ENCODE data around the gene MTUS2.

Gene MTUS2

GRCh38 chr13:29024783-29025182, 204.6 kb downstream of the MTUS2 start:
- Histone ChIP-seq H3K27me3 (ENCODE audit: insufficient read depth, low read length) (no peaks in the 10 kb centered on the region), H3K4me1 (ENCODE audit: insufficient read depth, low read length) (no peaks in the 10 kb centered on the region), H3K27ac (ENCODE audit: low read depth, low read length) (no peak overlapping the region), H3K36me3 (ENCODE audit: insufficient read depth, low read length) (no peaks in the 10 kb centered on the region), H3K9ac (ENCODE audit: low read depth, low read length) (no peak overlapping the region), H3K4me3 (ENCODE audit: low read length) (no peak overlapping the region), H3K9me3 (ENCODE audit: insufficient read depth, low read depth, low read length) (peaks cover 50% of the 10 kb centered on the region; the same call in 1 of the 2 replicates)
- WGBS, result 88% methylated on average over 8 of the region's 8 CpGs

DNA sequence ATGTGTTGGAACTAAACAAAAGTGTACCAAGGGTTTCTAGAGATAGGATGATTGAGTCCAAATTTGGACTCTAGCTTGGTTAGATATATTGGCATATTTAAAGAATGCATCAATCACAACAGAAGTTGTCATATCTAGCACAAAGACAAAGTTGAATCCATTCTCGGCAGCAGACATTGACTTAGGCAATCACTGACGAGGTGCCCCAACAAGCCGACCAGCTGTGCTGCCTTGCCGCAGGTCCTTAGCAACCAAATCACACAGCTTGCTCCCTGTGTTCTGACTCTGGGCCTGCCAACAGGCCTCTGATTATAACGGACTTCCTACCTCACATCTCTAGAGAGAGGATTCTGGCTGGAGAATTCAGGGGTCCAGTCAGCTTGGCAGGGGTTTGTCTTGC, 208.7 kb downstream of the MTUS2 start:
- Histone ChIP-seq H3K27ac (ENCODE audit: low read depth, low read length) (no peak overlapping the region), H3K4me1 (ENCODE audit: insufficient read depth, low read length) (no peaks in the 10 kb centered on the region), H3K27me3 (ENCODE audit: insufficient read depth, low read length) (no peaks in the 10 kb centered on the region), H3K9ac (ENCODE audit: low read depth, low read length) (no peak overlapping the region), H3K9me3 (ENCODE audit: insufficient read depth, low read depth, low read length) (peaks cover 49% of the 10 kb centered on the region), H3K4me3 (ENCODE audit: low read length) (no peak overlapping the region), H3K36me3 (ENCODE audit: insufficient read depth, low read length) (no peaks in the 10 kb centered on the region)
- WGBS, result 90% methylated on average over 5 of the region's 5 CpGs

- Histone ChIP-seq H3K27me3 (ENCODE audit: insufficient read depth, low read length) (no peaks in the 10 kb centered on the region), H3K4me3 (ENCODE audit: low read length) (no peak overlapping the region), H3K4me1 (ENCODE audit: insufficient read depth, low read length) (no peaks in the 10 kb centered on the region), H3K27ac (ENCODE audit: low read depth, low read length) (no peak overlapping the region), H3K9ac (ENCODE audit: low read depth, low read length) (no peak overlapping the region), H3K9me3 (ENCODE audit: insufficient read depth, low read depth, low read length) (peaks cover 28% of the 10 kb centered on the region; the same call in 1 of the 2 replicates), H3K36me3 (ENCODE audit: insufficient read depth, low read length) (no peaks in the 10 kb centered on the region)
- WGBS, result 88% methylated on average over 11 of the region's 11 CpGs
Observed at GRCh38 chr13:29038700-29039099, 218.6 kb downstream of the MTUS2 start.

- Histone ChIP-seq H3K9me3 (ENCODE audit: insufficient read depth, low read depth, low read length) (peaks cover 26% of the 10 kb centered on the region), H3K27me3 (ENCODE audit: insufficient read depth, low read length) (no peaks in the 10 kb centered on the region), H3K36me3 (ENCODE audit: insufficient read depth, low read length) (no peaks in the 10 kb centered on the region), H3K27ac (ENCODE audit: low read depth, low read length) (no peak overlapping the region), H3K4me3 (ENCODE audit: low read length) (no peak overlapping the region), H3K4me1 (ENCODE audit: insufficient read depth, low read length) (no peaks in the 10 kb centered on the region), H3K9ac (ENCODE audit: low read depth, low read length) (no peak overlapping the region)
- 82% methylated on average over 18 of the region's 18 CpGs for WGBS
Observed at GRCh38 chr13:29039212-29039611, 219.1 kb downstream of the MTUS2 start.

DNA sequence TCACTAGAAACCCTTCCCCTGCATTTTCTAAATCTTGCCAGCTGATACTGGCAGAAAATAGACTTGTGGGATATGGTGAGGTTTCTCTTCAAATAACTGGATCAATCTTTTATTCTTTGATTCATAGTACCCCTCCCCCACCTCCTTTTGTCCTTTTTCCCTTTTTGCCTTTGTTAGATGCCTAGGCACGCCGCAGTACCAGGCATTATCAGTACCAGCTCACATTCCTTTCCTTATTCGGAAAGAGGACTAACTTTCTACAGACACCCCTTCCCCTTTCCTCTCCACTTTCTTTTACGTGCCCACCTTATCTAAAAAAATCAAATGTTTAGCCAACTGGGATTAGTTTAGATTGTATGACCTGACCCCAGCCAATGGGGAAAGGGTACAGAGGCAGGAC, 226.4 kb downstream of the MTUS2 start:
- Histone ChIP-seq H3K4me1 (ENCODE audit: insufficient read depth, low read length) (no peaks in the 10 kb centered on the region), H3K27ac (ENCODE audit: low read depth, low read length) (no peak overlapping the region), H3K27me3 (ENCODE audit: insufficient read depth, low read length) (no peaks in the 10 kb centered on the region), H3K4me3 (ENCODE audit: low read length) (no peak overlapping the region), H3K9me3 (ENCODE audit: insufficient read depth, low read depth, low read length) (peaks cover 54% of the 10 kb centered on the region), H3K36me3 (ENCODE audit: insufficient read depth, low read length) (no peaks in the 10 kb centered on the region), H3K9ac (ENCODE audit: low read depth, low read length) (peak overlapping the region; percentile 12; the same call in 1 of the 2 replicates)
- WGBS, result 47% methylated on average over 3 of the region's 4 CpGs

DNA sequence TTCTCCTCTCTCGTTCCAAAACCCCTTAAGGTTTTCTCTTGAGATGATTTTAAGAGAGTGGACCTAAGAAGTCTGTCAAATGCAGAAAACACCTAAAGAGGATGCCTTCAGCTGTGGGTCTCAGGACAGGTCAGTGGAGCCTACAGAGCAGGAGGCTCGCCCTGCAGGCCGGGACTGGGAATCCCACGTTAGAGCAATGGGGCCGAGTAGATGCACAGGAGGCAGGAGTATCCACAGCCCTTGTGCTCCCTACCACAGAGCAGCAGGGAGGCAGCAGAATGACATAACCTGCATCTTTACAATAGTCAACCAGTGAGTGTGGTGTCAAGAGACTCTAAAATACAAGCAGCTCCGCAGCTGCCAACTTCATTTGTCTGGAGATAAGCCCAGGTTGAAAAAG, 229.4 kb downstream of the MTUS2 start:
- Histone ChIP-seq H3K36me3 (ENCODE audit: insufficient read depth, low read length) (no peaks in the 10 kb centered on the region), H3K27me3 (ENCODE audit: insufficient read depth, low read length) (no peaks in the 10 kb centered on the region), H3K4me1 (ENCODE audit: insufficient read depth, low read length) (no peaks in the 10 kb centered on the region), H3K9ac (ENCODE audit: low read depth, low read length) (no peak overlapping the region), H3K9me3 (ENCODE audit: insufficient read depth, low read depth, low read length) (peaks cover 49% of the 10 kb centered on the region), H3K27ac (ENCODE audit: low read depth, low read length) (no peak overlapping the region), H3K4me3 (ENCODE audit: low read length) (no peak overlapping the region)
- WGBS, result 75% methylated on average over 6 of the region's 6 CpGs

DNA sequence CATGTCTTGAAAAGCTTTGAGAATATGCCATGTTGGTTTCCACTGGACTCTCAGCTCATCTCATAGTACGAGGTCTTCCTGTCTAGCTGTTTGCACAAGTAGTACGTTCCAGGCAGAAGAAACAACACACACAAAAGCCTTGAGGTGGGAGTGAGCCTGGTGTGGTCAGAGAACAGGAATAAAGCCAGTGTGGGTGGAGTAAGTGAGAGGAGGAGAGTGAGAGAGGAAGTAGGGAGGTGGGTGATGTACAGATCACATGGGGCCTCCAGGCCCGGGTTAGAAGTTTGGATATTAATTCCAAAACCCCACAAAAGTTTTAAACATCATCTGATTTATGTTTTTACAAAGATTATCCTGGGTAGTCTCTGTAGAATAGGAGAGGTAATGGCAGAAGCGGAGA, 230.6 kb downstream of the MTUS2 start:
- Histone ChIP-seq H3K4me1 (ENCODE audit: insufficient read depth, low read length) (no peaks in the 10 kb centered on the region), H3K4me3 (ENCODE audit: low read length) (no peak overlapping the region), H3K27me3 (ENCODE audit: insufficient read depth, low read length) (no peaks in the 10 kb centered on the region), H3K36me3 (ENCODE audit: insufficient read depth, low read length) (no peaks in the 10 kb centered on the region), H3K9ac (ENCODE audit: low read depth, low read length) (no peak overlapping the region), H3K27ac (ENCODE audit: low read depth, low read length) (no peak overlapping the region), H3K9me3 (ENCODE audit: insufficient read depth, low read depth, low read length) (peaks cover 51% of the 10 kb centered on the region)
- WGBS, result 49% methylated on average over 3 of the region's 4 CpGs

DNA sequence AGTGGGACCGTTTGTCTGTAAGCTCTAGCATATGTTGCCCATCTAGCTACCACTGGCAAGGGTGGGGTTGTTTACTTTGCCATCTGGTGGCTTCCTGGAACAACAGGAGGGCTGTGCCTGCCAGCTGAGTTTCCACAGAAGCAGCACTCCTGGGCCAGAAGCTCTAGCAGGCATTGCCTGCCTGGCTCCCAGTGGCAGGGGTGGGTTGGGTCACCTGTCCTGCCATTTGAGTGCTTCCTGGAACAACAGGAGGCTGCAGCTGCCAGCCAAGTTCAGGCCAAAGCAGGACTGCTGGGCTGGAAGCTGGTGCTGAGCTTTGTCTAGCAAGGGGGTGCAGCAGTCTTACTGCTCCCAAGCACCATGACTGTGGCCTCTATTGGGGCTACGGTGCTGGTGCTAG, 239.7 kb downstream of the MTUS2 start:
- Histone ChIP-seq H3K36me3 (ENCODE audit: insufficient read depth, low read length) (no peaks in the 10 kb centered on the region), H3K4me3 (ENCODE audit: low read length) (no peak overlapping the region), H3K9me3 (ENCODE audit: insufficient read depth, low read depth, low read length) (peaks cover 60% of the 10 kb centered on the region), H3K27me3 (ENCODE audit: insufficient read depth, low read length) (no peaks in the 10 kb centered on the region), H3K27ac (ENCODE audit: low read depth, low read length) (no peak overlapping the region), H3K4me1 (ENCODE audit: insufficient read depth, low read length) (no peaks in the 10 kb centered on the region), H3K9ac (ENCODE audit: low read depth, low read length) (no peak overlapping the region)
- WGBS, result 73% methylated on average over 2 of the region's 2 CpGs

- Histone ChIP-seq H3K27ac (ENCODE audit: low read depth, low read length) (no peak overlapping the region), H3K9me3 (ENCODE audit: insufficient read depth, low read depth, low read length) (peaks cover 55% of the 10 kb centered on the region), H3K4me1 (ENCODE audit: insufficient read depth, low read length) (peaks cover 5% of the 10 kb centered on the region; the same call in 1 of the 2 replicates), H3K27me3 (ENCODE audit: insufficient read depth, low read length) (no peaks in the 10 kb centered on the region), H3K36me3 (ENCODE audit: insufficient read depth, low read length) (no peaks in the 10 kb centered on the region), H3K9ac (ENCODE audit: low read depth, low read length) (no peak overlapping the region), H3K4me3 (ENCODE audit: low read length) (no peak overlapping the region)
- WGBS, result 81% methylated on average over 3 of the region's 3 CpGs
Observed at GRCh38 chr13:29065142-29065541, 245.0 kb downstream of the MTUS2 start.

DNA sequence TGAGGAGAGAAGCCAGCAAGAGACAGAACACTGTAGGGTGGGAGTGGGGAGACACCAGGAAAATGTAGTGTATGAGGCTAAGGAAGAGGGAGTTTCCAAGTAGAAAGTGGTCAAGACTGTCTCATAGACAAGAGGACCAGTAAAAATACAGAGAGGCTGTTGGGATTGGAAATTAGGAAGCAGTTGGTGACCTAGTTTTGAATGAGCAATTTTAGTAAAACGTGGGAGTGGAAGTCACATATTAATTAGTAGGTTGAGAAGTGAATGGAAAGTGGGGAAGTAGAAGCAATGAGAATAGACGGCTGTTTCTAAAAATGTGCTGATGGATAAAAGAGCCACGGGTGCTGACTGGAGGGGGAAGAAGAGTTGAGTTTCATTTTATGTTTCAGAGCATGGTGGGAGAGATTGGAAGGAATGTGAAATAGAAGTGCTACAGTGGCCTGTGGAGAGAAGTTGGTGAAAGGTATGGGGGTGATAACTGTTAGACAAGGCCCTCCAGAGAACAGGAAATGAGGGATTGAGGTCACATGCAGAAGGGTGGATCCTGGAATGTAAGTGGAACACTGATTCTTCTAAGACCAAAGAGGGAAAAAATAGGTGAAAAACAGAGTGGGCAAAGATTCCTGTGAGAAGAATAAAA, 247.3 kb downstream of the MTUS2 start:
- 53% methylated on average over 3 of the region's 3 CpGs for WGBS

GRCh38 chr13:29073755-29074154, 253.6 kb downstream of the MTUS2 start:
- H3K9ac ChIP-seq (ENCODE audit: low read depth, low read length), result no peak overlapping the region
- H3K4me3 ChIP-seq (ENCODE audit: low read length), result no peak overlapping the region
- H3K9me3 ChIP-seq (ENCODE audit: insufficient read depth, low read depth, low read length), result peaks cover 63% of the 10 kb centered on the region

More for the DNA sequence above, 247.3 kb downstream of the MTUS2 start:
- H3K4me1 ChIP-seq (ENCODE audit: insufficient read depth, low read length), result peaks cover 5% of the 10 kb centered on the region; the same call in 1 of the 2 replicates
- peaks cover 58% of the 10 kb centered on the region for H3K9me3 ChIP-seq (ENCODE audit: insufficient read depth, low read depth, low read length)
- no peaks in the 10 kb centered on the region for H3K36me3 ChIP-seq (ENCODE audit: insufficient read depth, low read length)
- H3K27me3 ChIP-seq (ENCODE audit: insufficient read depth, low read length), result no peaks in the 10 kb centered on the region
- no peak overlapping the region for H3K27ac ChIP-seq (ENCODE audit: low read depth, low read length)
- H3K4me3 ChIP-seq (ENCODE audit: low read length), result no peak overlapping the region
- H3K9ac ChIP-seq (ENCODE audit: low read depth, low read length), result no peak overlapping the region

More at GRCh38 chr13:29073755-29074154, 253.6 kb downstream of the MTUS2 start:
- H3K27ac ChIP-seq (ENCODE audit: low read depth, low read length), result no peak overlapping the region; the same call in 1 of the 2 replicates
- peaks cover 5% of the 10 kb centered on the region; the same call in 1 of the 2 replicates for H3K4me1 ChIP-seq (ENCODE audit: insufficient read depth, low read length)
- no peaks in the 10 kb centered on the region for H3K27me3 ChIP-seq (ENCODE audit: insufficient read depth, low read length)
- WGBS, result 53% methylated on average over 3 of the region's 3 CpGs
- no peaks in the 10 kb centered on the region for H3K36me3 ChIP-seq (ENCODE audit: insufficient read depth, low read length)

Data from HUES64 (cell line).